IPS-18c (cell line): ENCODE data around the gene ADSL.

Source experiments
- H3K4me3 ChIP-seq: 2 replicates; pipeline ENCODE4 v1.7.0; 2013; ENCODE audit warnings: low read depth, mild to moderate bottlenecking, low read length, moderate library complexity; ENCODE audit not compliant: insufficient read depth
- H3K9me3 ChIP-seq: one replicate; pipeline ENCODE4 v1.6.1; 2013; ENCODE audit warnings: mild to moderate bottlenecking, low read length, moderate library complexity; ENCODE audit not compliant: control insufficient read depth, insufficient read depth

Gene ADSL

GRCh38 chr22:40407021-40407761 is 60.9 kb downstream of the ADSL start:
- H3K9me3 ChIP-seq, result no peaks in the 10 kb centered on the region
- H3K4me3 ChIP-seq, result no peak overlapping the region

GRCh38 chr22:40407831-40408717 is 61.8 kb downstream of the ADSL start:
- Histone ChIP-seq H3K4me3 (no peak overlapping the region), H3K9me3 (no peaks in the 10 kb centered on the region)

GRCh38 chr22:40408718-40409612 is 62.7 kb downstream of the ADSL start:
- Histone ChIP-seq H3K9me3 (no peaks in the 10 kb centered on the region), H3K4me3 (no peak overlapping the region)

- H3K9me3 ChIP-seq, result no peaks in the 10 kb centered on the region
These were observed 63.4 kb downstream of the ADSL start for GRCh38 chr22:40409613-40410113.

GRCh38 chr22:40410272-40410671 is 64.0 kb downstream of the ADSL start:
- Histone ChIP-seq H3K4me3 (no peak overlapping the region), H3K9me3 (no peaks in the 10 kb centered on the region)

More at GRCh38 chr22:40409613-40410113, 63.4 kb downstream of the ADSL start:
- H3K4me3 ChIP-seq, result no peak overlapping the region

- no peaks in the 10 kb centered on the region for H3K9me3 ChIP-seq
- no peak overlapping the region for H3K4me3 ChIP-seq
These were observed 64.6 kb downstream of the ADSL start for GRCh38 chr22:40410731-40411505.

GRCh38 chr22:40411506-40411861 is 65.2 kb downstream of the ADSL start:
- H3K9me3 ChIP-seq, result peaks cover 1% of the 10 kb centered on the region

GRCh38 chr22:40412441-40412840 is 66.1 kb downstream of the ADSL start:
- H3K4me3 ChIP-seq, result no peak overlapping the region
- H3K9me3 ChIP-seq, result peaks cover 3% of the 10 kb centered on the region

More at GRCh38 chr22:40411506-40411861, 65.2 kb downstream of the ADSL start:
- no peak overlapping the region for H3K4me3 ChIP-seq

- no peak overlapping the region for H3K4me3 ChIP-seq
- H3K9me3 ChIP-seq, result peaks cover 3% of the 10 kb centered on the region
These were observed 67.6 kb downstream of the ADSL start for GRCh38 chr22:40413873-40414272.

- Histone ChIP-seq H3K4me3 (no peak overlapping the region), H3K9me3 (peaks cover 3% of the 10 kb centered on the region)
These were observed 68.0 kb downstream of the ADSL start for GRCh38 chr22:40414311-40414710.

GRCh38 chr22:40414838-40415505 is 68.7 kb downstream of the ADSL start:
- H3K9me3 ChIP-seq, result peaks cover 3% of the 10 kb centered on the region
- no peak overlapping the region for H3K4me3 ChIP-seq

- H3K4me3 ChIP-seq, result no peak overlapping the region
- peaks cover 3% of the 10 kb centered on the region for H3K9me3 ChIP-seq
These were observed 69.4 kb downstream of the ADSL start for GRCh38 chr22:40415531-40416266.

- H3K4me3 ChIP-seq, result no peak overlapping the region
These were observed 69.9 kb downstream of the ADSL start for GRCh38 chr22:40416267-40416570.

GRCh38 chr22:40416636-40417035 is 70.3 kb downstream of the ADSL start:
- H3K4me3 ChIP-seq, result no peak overlapping the region
- peaks cover 3% of the 10 kb centered on the region for H3K9me3 ChIP-seq

More at GRCh38 chr22:40416267-40416570, 69.9 kb downstream of the ADSL start:
- H3K9me3 ChIP-seq, result peaks cover 3% of the 10 kb centered on the region

- no peak overlapping the region for H3K4me3 ChIP-seq
- H3K9me3 ChIP-seq, result peaks cover 3% of the 10 kb centered on the region
These were observed 70.7 kb downstream of the ADSL start for GRCh38 chr22:40417041-40417440.
